ENCODE measurements around the gene MINDY4B. TPM values are rescaled to one million over a fixed set of nuclear protein-coding genes. Genes with fewer than 3 reads are reported as not detected.

MINDY4B gene
- total and polyA plus RNA-seq, 2 experiments from 2014 or later: not detected

DNA sequence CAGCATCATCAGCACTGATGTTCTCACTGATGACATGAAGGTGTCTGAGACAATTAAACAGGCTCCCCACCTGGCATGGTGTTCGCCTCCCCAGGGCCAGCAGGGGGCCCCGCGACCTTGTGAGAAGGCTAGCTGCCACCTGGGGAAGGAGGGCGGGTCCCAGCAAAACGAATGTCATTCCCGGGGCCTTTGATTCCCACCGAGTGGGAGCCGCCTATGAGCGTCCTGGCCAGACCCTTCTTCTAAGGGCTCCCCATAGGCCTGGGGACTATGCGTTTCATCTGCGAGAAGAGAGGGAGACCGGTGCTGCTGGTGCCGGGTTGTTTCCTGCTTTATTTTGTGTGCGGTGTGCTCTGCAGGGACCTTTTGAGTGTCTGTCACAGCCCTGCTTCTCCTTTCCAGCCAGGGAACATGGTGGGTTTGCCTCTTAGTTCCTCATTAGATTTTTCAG, 20.5 kb upstream of the MINDY4B start (continued):
- TF ChIP-seq CTCF (conservative IDR thresholded peaks at IDR 0.05; ENCODE audit: low read depth in 2 of 2) (peak; percentile 72 to 89), POLR2AphosphoS5 (IDR thresholded peaks at IDR 0.05; ENCODE audit: low read depth) (no peak), ETS1 (IDR thresholded peaks at IDR 0.05) (no peak)

DNA sequence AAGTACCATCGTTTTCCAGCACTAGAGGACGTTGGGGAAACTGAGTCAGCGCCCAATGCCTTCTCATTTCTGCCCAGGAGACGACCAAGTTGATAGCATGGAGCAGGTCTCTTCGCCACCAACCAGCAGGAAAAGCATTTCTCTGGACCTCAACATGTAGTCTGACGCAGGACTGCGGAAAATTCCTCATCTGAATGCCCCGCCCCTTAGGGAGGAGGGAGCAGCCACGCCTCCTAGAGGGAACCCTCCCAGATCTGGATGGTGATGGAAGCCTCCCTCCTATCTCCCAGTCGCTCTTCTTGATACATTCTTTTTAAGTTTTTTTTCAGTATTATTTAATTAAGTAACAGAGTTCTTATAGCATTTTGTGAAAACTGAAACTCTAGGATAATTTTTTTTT, 17.4 kb upstream of the MINDY4B start:
- H3K4me3 ChIP-seq: no peak overlapping the region
- Mint-ChIP-seq H3K4me1 (peaks cover 53% of the 10 kb centered on the region), H3K27me3 (ENCODE audit: insufficient read depth, low read depth, poor library complexity) (peaks cover 5% of the 10 kb centered on the region), H3K9me3 (no peaks in the 10 kb centered on the region), H3K4me3 (no peak overlapping the region), H3K36me3 (ENCODE audit: low read depth) (no peaks in the 10 kb centered on the region), H3K27ac (no peak overlapping the region)
- no peak overlapping the region for H3K27ac ChIP-seq (ENCODE audit: low read depth)
- H4K20me1 ChIP-seq (replicated peaks; ENCODE audit: insufficient read depth): no peaks in the 10 kb centered on the region
- DNase-seq (ENCODE audit: low spot score) (peak; percentile 84), ATAC-seq (peak; percentile 70)
- H2AFZ ChIP-seq: no peak overlapping the region
- H3K36me3 ChIP-seq (ENCODE audit: insufficient read depth): no peaks in the 10 kb centered on the region
- peaks cover 35% of the 10 kb centered on the region for H3K4me1 ChIP-seq (ENCODE audit: insufficient read depth)
- peak overlapping the region; percentile 61 for H3K4me2 ChIP-seq
- no peaks in the 10 kb centered on the region; the same call in 1 of the 2 replicates for H3F3A ChIP-seq (replicated peaks; ENCODE audit: low read depth)
- no peaks in the 10 kb centered on the region for H3K79me2 ChIP-seq (replicated peaks; ENCODE audit: insufficient read depth)
- no peaks in the 10 kb centered on the region for H3K27me3 ChIP-seq (ENCODE audit: insufficient read depth)
- no peaks in the 10 kb centered on the region for H3K9me2 ChIP-seq (ENCODE audit: insufficient read depth)
- TF ChIP-seq ZNF114 (CRISPR knock-in tag; IDR thresholded peaks at IDR 0.05) (no peak), STAT1 (IDR thresholded peaks at IDR 0.05; ENCODE audit: unreplicated experiment) (no peak), EZH2phosphoT487 (IDR thresholded peaks at IDR 0.05; ENCODE audit: unreplicated experiment) (no peak), REST (IDR thresholded peaks at IDR 0.05; ENCODE audit: unreplicated experiment) (no peak), ZNF331 (CRISPR knock-in tag; IDR thresholded peaks at IDR 0.05; ENCODE audit: low read depth) (no peak), ETS1 (IDR thresholded peaks at IDR 0.05) (no peak), CREB1 (CRISPR knock-in tag; IDR thresholded peaks at IDR 0.05; ENCODE audit: low read depth) (no peak), NANOG (IDR thresholded peaks at IDR 0.05; ENCODE audit: borderline replicate concordance) (no peak), JUNB (IDR thresholded peaks at IDR 0.05; ENCODE audit: unreplicated experiment) (no peak)
- TF ChIP-seq, protein P1, sequence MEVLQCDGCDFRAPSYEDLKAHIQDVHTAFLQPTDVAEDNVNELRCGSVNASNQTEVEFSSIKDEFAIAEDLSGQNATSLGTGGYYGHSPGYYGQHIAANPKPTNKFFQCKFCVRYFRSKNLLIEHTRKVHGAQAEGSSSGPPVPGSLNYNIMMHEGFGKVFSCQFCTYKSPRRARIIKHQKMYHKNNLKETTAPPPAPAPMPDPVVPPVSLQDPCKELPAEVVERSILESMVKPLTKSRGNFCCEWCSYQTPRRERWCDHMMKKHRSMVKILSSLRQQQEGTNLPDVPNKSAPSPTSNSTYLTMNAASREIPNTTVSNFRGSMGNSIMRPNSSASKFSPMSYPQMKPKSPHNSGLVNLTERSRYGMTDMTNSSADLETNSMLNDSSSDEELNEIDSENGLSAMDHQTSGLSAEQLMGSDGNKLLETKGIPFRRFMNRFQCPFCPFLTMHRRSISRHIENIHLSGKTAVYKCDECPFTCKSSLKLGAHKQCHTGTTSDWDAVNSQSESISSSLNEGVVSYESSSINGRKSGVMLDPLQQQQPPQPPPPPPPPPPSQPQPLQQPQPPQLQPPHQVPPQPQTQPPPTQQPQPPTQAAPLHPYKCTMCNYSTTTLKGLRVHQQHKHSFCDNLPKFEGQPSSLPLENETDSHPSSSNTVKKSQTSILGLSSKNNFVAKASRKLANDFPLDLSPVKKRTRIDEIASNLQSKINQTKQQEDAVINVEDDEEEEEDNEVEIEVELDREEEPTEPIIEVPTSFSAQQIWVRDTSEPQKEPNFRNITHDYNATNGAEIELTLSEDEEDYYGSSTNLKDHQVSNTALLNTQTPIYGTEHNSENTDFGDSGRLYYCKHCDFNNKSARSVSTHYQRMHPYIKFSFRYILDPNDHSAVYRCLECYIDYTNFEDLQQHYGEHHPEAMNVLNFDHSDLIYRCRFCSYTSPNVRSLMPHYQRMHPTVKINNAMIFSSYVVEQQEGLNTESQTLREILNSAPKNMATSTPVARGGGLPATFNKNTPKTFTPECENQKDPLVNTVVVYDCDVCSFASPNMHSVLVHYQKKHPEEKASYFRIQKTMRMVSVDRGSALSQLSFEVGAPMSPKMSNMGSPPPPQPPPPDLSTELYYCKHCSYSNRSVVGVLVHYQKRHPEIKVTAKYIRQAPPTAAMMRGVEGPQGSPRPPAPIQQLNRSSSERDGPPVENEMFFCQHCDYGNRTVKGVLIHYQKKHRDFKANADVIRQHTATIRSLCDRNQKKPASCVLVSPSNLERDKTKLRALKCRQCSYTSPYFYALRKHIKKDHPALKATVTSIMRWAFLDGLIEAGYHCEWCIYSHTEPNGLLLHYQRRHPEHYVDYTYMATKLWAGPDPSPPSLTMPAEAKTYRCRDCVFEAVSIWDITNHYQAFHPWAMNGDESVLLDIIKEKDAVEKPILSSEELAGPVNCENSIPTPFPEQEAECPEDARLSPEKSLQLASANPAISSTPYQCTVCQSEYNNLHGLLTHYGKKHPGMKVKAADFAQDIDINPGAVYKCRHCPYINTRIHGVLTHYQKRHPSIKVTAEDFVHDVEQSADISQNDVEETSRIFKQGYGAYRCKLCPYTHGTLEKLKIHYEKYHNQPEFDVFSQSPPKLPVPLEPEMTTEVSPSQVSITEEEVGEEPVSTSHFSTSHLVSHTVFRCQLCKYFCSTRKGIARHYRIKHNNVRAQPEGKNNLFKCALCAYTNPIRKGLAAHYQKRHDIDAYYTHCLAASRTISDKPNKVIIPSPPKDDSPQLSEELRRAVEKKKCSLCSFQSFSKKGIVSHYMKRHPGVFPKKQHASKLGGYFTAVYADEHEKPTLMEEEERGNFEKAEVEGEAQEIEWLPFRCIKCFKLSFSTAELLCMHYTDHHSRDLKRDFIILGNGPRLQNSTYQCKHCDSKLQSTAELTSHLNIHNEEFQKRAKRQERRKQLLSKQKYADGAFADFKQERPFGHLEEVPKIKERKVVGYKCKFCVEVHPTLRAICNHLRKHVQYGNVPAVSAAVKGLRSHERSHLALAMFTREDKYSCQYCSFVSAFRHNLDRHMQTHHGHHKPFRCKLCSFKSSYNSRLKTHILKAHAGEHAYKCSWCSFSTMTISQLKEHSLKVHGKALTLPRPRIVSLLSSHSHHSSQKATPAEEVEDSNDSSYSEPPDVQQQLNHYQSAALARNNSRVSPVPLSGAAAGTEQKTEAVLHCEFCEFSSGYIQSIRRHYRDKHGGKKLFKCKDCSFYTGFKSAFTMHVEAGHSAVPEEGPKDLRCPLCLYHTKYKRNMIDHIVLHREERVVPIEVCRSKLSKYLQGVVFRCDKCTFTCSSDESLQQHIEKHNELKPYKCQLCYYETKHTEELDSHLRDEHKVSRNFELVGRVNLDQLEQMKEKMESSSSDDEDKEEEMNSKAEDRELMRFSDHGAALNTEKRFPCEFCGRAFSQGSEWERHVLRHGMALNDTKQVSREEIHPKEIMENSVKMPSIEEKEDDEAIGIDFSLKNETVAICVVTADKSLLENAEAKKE (CRISPR knock-in tag; IDR thresholded peaks at IDR 0.05): no peak

All from GM23338 (cell line).